ENCODE measurements around the gene VWA5B1.
A peak's percentile ranks its signal among the peaks of the same experiment; 100 is the strongest.

VWA5B1 gene

DNA sequence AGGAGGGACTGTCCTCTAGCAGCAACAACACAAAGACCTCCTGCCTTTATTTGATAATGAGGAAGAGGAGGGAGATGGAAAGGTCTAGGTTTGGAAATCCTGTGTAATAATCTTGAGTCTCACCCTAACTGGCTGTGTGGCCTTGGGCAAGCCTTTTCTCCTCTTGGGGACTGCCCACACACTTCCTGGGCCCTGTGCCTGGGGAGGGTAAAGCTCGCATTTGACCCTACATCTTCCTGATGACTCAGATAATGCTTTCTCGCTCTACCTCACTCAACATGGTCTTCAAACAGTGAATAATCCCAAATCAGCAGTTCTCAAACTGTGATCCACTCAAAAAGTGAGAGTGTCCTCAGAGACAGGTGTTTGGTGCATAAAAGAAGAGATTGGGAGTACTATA lies 81.2 kb downstream of the VWA5B1 start:
- DNase-seq: no peak

DNA sequence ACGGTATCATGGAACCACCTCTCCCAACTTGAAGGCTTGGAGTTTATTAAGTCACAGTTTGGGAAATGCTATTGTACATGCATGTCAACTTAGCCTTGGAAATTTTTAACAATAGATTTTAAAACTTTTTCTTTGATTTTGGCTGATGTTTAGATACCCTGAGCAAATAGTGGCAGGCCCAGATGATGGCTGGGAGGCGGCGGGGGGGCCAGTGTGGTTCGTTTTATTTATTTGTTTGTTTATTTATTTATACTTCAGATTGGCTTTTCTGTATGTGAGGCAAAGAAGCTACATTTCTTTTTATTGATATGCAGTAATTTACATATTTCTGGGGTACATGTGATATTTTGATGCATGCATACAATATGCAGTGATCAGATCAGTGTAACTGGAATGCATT lies 82.0 kb downstream of the VWA5B1 start:
- no peak for DNase-seq

DNA sequence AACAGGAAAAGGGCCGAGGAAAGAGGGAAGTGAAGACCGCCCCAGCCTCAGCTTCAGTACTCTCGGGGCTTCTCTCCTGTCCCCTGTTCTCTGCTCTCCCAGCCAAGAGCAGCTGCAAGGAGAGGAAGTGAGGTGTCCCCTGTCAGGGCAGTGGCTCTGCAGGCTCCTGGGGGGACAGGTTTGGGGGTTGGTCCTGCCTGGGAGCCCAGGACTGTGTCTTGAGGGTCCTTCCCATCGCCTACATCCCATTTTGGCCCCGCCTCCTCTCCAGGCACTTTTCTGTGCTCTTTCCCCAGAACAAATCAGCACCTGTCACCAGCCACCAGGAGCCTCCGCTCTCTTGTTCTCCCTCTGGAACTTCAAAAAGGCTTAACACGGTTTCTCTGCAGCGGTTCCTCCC lies 82.6 kb downstream of the VWA5B1 start:
- DNase-seq: no peak

DNA sequence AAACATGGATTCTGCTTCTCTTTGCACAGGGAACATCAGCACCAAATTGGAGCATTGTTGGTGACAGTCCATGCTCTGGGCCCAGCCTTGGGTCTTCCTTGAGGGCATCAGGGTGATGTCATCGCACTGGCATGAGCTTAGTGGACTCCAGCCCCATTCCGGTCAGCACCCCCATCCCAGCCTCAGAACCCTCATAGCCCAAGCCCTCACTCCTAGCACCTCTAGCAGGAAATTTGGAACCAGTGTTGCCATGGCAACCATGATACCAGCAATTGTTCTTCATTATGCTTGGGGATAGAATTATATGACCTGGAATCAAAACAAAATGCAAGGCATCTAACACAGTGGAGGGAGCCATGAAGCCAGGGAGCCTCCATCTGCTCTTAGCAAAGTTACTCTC lies 83.1 kb downstream of the VWA5B1 start:
- no peak for DNase-seq

DNA sequence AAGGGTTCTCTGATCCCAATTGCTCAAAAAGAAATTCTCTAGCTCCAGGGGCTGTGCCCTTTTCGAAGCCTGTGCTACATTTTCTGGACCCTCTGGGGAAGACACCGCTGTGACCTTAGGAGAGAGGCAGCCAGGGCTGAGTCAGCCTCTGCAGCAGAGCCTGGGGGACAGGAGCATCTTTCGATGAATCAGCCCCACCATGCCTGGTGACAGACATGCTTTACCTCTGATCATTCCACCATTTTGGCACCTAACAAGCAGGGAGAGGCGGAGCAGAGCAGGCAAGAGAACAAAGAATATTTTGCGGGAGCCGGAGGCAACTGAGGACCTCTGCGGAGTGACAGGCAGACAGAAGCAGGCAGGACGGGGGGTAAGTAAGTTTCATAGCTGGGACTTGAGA lies 84.9 kb downstream of the VWA5B1 start:
- DNase-seq: no peak

DNA sequence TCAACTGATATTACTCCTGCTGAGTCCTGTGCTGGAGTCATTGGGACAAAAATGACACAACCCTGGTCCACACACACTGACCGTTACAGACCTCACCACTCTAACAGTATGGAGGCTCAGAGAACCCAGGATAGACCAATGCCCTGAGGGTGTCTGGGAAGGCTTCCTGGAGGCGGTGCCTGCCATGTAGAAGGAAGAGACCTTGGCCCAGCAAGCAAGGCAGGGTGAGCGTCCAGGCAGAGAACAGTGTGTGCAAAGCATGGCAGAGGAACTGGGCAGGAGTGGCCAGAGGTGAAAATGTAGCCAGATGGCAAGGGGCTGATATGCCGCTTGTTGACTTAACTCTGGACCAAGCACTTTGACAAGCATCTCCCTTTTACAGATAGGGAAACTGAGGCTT lies 85.5 kb downstream of the VWA5B1 start:
- DNase-seq: no peak

DNA sequence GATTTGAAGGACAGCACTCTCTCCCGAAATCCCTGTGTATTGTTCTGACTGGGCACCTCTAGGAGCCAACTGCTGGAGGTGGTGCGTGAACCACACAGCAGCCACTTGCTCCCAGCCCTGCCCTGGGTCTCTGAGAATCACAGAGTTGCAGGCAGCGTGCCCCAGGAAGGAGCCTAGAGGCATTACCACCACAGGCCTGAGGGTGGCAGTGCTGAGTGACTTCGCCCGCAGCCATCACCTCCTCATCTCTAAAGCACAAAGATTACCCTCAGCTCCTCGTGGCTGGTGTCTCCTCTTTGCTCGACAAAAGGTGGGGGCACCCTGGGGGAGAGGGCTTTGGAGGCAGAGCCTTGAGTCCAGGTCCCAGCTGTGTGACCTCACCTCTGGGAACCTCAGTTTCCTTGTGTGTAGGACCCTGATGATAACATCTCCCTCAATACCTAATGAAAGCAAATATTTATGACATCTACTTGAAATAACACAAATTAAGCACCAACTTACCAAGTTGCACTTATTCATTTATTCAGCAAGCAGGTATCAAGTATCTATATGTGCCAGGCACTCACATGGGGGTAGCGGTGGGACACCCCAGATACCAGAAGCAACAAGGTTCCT lies 86.3 kb downstream of the VWA5B1 start:
- peak; percentile 46 for DNase-seq

DNA sequence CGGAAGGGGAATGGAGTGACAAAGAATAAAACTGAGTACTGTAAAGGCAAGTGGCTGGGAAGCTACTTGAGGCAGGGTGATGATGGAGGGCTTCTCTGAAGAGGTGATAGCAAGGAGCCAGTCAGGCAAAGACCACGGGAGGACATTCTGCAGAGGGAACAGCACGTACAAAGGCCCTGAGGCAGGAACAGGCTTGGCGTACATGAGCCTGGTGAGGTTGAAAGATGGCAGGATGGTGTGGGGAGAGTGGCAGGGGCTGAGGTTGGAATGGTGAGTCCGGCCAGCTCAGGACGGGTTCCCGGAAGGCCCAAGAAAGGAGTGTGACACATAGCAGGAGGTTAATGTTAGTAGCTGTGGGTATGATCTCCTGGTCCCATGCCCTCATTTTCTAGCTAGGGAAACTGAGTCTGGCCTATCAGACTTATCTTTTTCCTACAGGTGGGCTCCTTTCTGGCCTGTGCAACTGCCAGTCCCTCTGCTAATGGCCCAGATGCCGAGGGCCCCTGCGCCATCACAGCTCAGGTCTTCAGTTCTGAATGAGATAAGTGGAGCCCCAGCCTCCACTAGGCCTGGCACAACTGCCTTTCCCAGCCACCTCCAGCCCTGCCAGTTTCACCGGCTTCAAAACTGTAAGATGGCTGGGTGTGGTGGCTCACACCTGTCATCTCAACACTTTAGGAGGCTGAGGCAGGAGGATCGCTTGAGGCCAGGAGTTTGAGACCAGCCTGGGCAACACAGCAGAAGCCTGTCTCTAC lies 87.0 kb downstream of the VWA5B1 start:
- no peak for DNase-seq

DNA sequence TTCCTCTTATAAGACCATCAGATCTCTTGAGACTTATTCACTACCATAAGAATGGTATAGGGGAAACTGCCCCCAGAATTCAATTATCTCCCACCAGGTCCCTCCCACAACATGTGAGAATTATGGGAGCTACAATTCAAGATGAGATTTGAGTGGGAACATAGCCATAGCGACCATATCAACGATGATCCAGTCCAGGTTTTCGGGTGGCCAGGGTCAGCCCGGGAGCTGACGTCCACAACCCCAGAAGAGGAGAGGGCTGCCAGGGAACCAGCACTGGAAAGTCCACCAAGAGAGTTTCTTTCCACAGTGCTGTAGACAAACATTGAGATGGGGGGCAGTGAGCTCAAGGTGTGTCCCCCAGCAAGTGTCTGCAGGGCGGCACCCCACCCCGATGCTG lies 88.4 kb downstream of the VWA5B1 start:
- DNase-seq: no peak

DNA sequence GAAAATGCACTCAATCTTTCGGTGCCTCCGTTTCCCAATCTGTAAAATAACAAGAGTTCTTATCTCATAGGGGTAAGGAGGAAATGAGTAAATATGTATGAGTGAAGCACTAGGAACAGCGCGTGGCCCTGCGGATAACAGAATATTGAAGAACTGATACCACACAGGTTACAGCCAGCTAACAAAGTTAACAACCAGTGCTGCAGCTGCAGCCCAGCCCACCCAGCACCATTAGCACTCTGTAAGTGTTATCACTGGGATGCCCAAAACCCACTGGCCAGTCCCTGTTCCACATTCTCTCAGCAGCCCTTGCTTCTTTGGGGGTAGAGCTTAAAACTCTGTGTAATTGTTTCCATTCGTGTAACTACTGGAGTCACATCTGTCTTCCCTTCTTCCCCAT lies 89.5 kb downstream of the VWA5B1 start:
- no peak for DNase-seq

DNA sequence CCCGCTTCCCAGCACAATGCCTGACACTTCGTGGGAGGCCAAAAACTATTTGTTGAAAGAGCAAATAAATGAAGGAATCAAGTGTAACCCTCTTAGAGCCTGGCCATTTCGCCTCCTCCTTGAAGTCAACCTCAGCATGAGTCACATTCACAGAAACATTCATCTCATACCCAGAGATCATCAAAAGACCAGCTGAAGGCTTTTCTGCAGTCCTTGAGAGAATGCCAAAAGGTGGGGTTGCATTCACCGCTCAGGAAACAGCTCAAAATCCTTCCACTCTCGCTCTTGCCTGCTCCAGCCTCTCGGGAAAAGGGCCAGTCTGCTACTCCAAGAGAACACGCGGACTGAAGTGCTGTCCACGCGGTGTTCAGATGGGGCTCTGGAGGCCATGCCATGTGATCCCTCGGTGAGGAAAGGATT lies 90.0 kb downstream of the VWA5B1 start:
- DNase-seq: peak; percentile 92

DNA sequence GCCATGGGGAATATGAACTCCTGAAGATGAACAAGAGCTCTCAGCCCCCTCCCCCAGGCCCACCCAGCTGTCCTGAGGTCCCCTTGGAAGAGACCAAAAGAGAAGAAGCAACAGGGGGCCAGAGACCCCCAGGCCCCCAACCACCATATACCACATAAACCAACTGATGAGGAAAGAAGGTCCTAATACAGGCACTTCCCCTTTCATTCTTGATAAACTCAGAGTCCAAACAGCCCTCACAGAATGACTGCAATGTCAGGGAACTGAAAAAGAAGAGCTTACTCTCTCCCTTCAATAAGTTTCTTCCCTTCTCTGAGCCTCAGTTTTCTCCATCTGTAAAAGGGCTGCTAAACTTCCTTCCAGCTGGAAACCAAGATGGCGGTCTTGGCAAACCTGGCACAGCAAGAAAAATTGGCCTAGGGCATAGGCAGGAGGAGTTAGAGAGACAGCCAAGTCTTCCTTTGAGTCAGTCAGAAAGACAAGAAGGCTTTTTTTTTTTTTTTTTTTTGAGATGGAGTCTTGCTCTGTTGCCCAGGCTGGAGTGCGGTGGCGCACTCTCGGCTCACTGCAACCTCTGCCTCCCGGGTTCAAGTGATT lies 90.5 kb downstream of the VWA5B1 start:
- DNase-seq: no peak

DNA sequence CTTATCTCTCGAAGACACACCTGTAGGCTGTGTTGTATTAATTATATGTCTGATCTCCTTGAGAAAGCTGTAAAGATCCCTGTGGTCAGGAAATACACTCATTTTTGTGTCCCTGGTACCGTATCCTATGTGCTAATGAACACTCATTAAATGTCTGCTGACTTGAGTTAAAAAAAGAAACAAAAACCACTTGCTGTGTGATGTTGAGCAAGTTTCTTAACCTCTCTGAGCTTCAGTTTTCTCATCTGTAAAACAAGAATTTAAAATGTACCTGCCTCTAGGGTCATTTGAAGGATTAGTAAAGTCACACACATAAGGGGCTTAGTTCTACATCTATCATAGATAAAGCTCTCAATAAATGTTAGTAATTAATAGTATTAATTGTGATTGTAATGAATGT lies 91.3 kb downstream of the VWA5B1 start:
- DNase-seq: no peak

DNA sequence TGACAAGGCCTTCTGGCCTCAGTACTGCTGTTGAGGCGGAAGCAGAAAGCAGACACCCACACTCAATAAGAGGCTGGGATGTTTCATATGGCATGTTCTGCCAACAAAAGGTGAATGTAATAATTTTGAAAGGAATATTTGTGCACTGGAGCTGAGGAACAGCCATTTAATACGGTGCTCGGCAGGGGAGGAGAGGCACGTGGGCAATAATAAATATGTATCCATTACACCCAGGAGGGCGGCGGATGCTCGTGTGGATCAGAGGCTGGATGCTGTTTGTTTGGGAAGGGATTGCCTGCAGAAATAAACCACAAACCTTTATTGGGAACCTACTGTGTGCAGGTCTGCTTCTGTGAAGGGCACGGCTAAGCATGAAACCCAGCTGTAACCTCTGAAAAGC lies 92.0 kb downstream of the VWA5B1 start:
- DNase-seq: no peak

DNA sequence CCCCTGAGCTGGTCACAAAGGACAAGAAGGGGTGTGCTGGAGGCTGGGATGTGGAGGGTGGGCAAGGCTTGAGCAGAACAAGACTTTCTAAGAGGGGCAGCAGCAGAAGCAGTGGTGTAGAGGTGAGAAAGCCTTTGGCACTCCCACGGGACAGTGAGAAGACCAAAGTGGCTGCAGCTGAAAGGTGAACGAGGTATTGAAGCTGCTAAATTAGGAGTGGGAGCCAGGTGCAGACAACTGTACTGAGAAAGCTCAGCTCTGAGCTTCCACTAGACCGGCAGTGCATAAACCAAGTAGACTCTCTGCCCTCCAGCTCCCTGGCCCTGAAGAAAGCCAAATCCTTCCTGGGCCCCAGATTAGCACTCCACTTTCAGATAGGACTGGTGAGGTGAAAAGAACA lies 93.0 kb downstream of the VWA5B1 start:
- DNase-seq: no peak

DNA sequence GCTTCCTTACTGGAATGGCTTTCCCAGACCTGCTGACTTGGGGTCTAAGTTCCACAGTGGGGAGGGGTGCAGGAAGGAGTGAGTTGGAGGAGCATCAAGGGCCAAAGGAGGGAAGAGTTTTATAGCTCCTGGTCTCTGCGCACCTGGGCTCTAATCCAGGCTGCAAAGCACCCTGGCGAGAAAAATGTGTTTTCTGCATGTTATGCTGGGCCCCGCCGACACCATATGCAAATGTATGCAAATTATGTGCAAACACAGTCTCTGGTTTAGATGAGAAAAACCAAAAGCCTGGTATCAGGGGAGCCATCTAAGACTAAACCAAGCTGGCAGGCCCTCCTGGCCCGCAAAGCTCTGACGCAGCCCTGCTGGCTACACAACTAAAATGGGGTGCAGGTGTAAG lies 95.0 kb downstream of the VWA5B1 start:
- no peak for DNase-seq

DNA sequence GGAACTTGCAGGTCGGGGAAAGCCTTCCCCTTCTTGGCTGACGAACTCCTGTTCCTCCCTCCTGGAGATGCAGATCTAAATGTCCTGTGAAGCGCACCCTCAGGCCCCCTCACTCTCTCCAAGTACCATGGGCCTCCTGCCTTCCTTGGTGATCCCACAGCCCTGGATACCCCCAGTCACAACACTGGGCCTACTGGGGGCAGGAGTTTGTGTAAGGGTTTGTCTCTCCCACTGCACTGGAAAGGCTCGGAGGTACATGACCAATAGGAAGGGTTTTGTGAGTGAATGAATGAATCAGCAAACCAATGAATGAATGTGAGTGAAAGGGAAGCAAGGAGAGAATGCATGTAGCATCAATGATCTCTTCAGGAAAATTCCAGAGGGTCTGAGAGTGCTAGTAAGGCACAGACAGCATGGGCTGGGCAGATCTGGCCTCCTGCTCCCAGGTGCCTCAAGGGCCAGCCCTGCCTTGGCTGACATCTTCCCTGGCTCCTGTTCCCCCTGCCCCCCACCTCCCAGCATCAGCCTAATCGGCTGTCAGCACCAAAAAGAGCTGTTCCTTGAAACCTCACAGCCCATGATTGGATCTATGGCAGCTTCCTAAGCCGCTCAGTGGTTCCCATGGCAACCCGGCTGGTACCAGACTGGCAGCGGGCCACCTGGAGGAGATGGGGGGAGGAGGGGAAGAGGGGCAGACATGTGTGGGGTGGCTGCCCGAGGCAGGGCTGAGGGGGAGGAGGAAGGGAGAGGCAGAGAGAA lies 95.8 kb downstream of the VWA5B1 start:
- DNase-seq: no peak

DNA sequence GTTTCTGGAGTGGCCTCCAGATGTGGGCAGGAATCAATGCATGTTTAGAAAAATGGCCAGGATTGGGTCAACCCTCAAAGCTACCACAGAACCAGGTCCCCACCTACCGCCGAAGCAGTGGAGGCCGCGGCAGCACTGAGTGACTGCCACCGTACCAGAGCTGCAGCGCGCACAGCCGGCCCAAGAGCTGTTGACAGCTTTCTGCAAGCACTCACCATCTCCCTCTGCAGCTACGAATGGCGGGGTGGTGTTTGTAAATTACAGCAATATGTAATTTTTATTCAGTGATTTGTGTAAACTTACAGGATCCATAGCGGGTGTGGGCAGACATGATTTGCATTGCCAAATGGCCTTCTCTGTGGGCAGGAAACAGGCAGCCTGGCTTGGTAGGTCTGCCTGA lies 98.9 kb downstream of the VWA5B1 start:
- no peak for DNase-seq

DNA sequence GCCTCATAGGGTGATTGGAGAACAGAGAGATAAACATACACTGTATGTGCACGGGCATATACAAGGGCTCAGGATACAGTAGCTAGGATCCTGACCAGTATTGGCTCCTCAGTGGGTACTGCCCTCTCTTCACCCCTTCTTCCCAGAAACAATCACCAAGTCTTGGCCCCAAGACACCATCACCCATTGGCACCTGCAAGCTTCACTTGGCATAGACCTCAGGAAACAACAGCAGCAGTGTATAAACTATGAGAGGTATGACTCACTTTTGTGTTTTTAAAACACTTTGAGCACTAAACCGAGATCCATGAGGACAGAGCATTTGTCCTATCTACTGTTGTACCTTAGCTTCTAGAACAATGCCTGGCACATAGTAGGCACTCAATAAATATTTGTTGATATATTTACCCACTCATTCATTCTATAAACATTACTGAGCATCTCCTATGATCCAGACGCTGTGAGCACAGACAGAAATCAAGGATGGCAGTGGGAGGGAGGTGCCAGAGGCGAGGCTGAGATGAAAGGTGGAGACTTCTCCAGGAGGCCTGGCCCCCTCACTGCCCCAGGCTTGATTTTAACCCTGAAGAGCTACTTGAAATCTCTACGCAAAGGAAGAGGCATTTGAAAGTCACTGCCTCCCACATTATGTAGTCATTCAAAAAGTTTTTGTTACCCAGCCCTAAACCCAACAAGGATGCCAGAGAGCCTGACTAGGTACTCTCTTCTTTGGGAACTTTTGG lies 100.1 kb downstream of the VWA5B1 start:
- DNase-seq: peak; percentile 20

DNA sequence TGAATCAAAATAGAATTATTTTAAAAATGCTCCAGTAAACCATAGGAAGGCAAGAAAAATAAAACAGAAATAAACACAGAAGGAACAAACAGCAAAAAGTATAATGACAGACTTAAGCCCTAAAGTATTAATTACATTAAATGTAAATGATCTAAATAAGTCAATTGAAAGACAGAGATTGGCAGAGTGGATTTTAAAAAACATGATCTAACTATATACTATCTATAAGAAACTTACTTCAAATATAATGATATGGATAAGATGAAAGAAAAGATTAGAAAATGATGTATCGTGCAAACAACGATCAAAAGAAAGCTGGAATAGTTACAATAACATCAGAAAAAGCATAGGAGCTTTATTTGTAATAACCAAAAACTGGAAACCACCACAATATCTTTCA lies 104.6 kb downstream of the VWA5B1 start:
- DNase-seq: no peak

DNA sequence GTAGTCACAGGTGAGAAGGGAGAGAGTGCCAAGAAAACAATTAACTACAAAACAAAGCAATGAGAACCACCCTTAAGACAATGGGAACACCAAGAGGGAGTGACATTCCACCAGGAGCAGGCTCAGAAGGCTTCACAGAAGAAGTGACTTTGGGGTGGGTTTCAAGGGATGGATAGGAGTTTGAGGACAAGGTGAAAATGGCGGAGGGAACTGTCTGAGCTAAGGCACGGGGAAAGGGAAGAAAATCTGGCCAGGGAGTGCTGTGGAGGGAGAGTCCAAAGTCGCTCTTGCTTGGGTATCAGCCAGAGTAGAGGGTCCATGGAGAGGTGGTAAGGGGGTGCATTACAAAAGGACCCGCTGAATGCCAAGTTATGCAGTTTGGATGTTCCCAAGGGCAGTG lies 108.1 kb downstream of the VWA5B1 start:
- no peak for DNase-seq

DNA sequence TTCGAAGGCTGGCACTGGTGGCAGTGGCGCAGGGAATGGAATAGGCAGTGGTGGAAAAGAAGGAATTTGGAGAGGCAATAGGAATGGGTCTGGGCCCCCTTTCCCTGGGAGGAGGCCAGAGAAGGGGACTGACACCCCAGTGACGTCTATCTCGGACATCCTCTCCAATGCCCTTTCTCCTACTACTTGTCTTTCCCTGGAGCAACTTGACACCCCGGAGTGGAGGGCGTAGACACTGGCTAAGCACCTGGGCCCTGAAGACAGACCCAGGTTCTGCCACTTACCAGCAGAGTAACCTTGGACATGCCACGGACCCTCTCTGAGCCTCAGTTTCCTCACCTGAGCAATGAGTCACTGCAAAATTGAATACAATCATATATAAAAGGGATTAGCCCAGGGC lies 108.5 kb downstream of the VWA5B1 start:
- no peak for DNase-seq

DNA sequence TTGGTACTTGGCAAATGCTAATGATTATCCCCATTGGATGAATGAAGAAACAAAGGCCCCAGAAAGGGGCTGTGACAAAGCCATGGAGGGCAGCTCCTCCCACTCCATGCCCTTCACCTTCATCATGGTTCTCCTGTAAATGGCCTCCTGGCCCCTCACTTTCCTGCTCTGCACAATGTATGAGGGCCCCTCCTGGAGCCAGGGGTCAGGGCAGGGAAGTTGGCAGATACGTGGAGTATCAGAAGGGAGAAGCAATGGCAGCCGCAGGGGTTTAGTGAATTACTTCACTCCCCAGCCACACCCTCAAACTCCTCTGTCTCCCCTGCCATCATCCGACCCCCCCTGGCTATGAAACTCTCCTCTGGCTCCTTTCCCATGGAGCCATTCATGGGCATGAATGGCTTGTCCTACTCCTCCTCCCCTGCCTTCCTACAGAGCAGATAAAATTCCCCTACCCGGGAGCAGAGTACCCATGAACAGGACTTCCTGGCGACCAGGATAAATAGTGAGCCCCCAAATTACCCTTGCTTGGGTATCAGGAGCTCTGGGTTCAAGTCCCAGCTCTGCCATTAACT lies 109.0 kb downstream of the VWA5B1 start:
- DNase-seq: no peak
